Mucosa of descending colon (tissue), 3 donors: ENCODE measurements around the gene FEM1B. TPM values are rescaled to one million over a fixed set of nuclear protein-coding genes. Genes with fewer than 3 reads are reported as not detected.

Source experiments
- ATAC-seq: fragments of 200-7000 bp; cut with Tn5 transposase; one replicate; pipeline ENCODE4 v1.9.1; 2020; ENCODE audit warnings: mild to moderate bottlenecking, moderate library complexity
- DNase-seq, 3 donors: peaks; one replicate each; pipeline ENCODE4 v3.0.0-alpha.2; 2020
- H3K36me3 ChIP-seq: fragments of 200-600 bp; one replicate; pipeline ENCODE4 v1.8.0; 2021; ENCODE audit warnings: low read depth, mild to moderate bottlenecking
- H3K4me1 ChIP-seq: fragments of 200-600 bp; one replicate; pipeline ENCODE4 v1.8.0; 2021; ENCODE audit warnings: low read depth, mild to moderate bottlenecking
- H3K4me3 ChIP-seq: fragments of 200-600 bp; one replicate; pipeline ENCODE4 v1.8.0; 2021; ENCODE audit warnings: mild to moderate bottlenecking
- H3K9me3 ChIP-seq: fragments of 200-600 bp; one replicate; pipeline ENCODE4 v1.8.0; 2021; ENCODE audit warnings: mild to moderate bottlenecking
- intact Hi-C, 2 donors: fragments of 100-400 bp; cut with DNase I in 1 of 2; cut with micrococcal nuclease in 1 of 2; formaldehyde crosslinking; loops; one replicate each; pipeline versions ENCODE4 v1.11.0 to v1.11.1; 2022; cut with DNase I, micrococcal nuclease
- total RNA-seq, 3 donors: library from RNA; stranded (reverse); fragmentation: NEBNext Ultra II Directional in 2 of 3; extraction: Animal tissue kit (Norgen Biotek cat#: 25700) in 2 of 3; gene quantifications; one replicate each; pipeline versions ENCODE4 v1.2.1 to v1.2.4, GENCODE V29; 2021 to 2023
- TF ChIP-seq, protein P1 (sequence below): fragments of 200-600 bp; IDR thresholded peaks from one replicate; pipeline ENCODE4 v1.8.0; 2022; ENCODE audit warnings: antibody characterized with exemption, mild to moderate bottlenecking
- donor health status: DM: no; HTN: no; CAD: no; lungs with moderate emphysema.
- donor health status: DM: no; HTN: no; CAD: no.
- donor health status: DM: no; HTN: yes; CAD: no.

The FEM1B gene
- total RNA-seq, 3 donors from 2014 or later: 50.4 to 65.3 (median 65.3) TPM

DNA sequence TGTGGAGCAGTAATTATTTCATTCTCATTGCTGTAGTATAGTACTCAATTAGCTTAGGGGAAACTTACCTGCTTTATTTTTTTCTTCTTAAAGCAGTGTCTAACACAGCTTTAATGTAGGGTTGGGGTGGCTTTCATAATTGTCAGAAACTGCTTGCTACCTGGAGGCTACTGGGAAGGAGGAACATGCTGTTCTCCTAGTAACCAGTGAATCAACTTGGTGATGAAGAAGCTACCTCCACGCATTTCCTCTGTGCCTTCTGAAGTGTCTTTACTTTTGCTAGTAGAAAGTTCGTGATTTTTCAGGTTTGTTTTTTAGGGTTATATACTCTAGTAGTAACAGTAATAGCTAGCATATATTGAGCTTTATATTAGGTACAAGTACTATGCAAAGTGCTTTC is 11.5 kb downstream of the FEM1B start:
- H3K4me3 ChIP-seq: no peak overlapping the region
- ATAC-seq (no peak), DNase-seq (no peak)
- TF ChIP-seq, protein P1, sequence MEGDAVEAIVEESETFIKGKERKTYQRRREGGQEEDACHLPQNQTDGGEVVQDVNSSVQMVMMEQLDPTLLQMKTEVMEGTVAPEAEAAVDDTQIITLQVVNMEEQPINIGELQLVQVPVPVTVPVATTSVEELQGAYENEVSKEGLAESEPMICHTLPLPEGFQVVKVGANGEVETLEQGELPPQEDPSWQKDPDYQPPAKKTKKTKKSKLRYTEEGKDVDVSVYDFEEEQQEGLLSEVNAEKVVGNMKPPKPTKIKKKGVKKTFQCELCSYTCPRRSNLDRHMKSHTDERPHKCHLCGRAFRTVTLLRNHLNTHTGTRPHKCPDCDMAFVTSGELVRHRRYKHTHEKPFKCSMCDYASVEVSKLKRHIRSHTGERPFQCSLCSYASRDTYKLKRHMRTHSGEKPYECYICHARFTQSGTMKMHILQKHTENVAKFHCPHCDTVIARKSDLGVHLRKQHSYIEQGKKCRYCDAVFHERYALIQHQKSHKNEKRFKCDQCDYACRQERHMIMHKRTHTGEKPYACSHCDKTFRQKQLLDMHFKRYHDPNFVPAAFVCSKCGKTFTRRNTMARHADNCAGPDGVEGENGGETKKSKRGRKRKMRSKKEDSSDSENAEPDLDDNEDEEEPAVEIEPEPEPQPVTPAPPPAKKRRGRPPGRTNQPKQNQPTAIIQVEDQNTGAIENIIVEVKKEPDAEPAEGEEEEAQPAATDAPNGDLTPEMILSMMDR: no peak
- intact Hi-C loops: no loop called here
- H3K36me3 ChIP-seq: peaks cover 4% of the 10 kb centered on the region
- peaks cover 16% of the 10 kb centered on the region for H3K4me1 ChIP-seq
- H3K9me3 ChIP-seq: no peaks in the 10 kb centered on the region

DNA sequence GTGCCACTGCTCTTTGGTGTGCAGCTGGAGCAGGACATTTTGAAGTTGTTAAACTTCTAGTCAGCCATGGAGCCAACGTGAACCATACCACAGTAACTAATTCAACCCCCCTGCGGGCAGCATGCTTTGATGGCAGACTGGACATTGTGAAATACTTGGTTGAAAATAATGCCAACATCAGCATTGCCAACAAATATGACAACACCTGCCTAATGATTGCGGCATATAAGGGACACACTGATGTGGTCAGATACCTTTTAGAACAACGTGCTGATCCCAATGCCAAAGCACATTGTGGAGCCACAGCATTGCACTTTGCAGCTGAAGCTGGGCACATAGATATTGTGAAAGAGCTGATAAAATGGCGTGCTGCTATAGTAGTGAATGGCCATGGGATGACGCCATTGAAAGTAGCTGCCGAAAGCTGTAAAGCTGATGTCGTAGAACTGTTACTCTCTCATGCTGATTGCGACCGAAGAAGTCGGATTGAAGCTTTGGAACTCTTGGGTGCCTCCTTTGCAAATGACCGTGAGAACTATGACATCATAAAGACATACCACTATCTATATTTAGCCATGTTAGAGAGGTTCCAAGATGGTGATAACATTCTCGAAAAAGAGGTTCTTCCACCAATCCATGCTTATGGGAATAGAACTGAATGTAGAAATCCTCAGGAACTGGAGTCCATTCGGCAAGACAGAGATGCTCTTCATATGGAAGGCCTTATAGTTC is 12.2 kb downstream of the FEM1B start:
- intact Hi-C loops: no loop called here
- TF ChIP-seq, protein P1: no peak
- ATAC-seq: no peak
- H3K36me3 ChIP-seq: peaks cover 4% of the 10 kb centered on the region
- DNase-seq: no peak
- no peak overlapping the region for H3K4me3 ChIP-seq
- peaks cover 16% of the 10 kb centered on the region for H3K4me1 ChIP-seq
- H3K9me3 ChIP-seq: no peaks in the 10 kb centered on the region

DNA sequence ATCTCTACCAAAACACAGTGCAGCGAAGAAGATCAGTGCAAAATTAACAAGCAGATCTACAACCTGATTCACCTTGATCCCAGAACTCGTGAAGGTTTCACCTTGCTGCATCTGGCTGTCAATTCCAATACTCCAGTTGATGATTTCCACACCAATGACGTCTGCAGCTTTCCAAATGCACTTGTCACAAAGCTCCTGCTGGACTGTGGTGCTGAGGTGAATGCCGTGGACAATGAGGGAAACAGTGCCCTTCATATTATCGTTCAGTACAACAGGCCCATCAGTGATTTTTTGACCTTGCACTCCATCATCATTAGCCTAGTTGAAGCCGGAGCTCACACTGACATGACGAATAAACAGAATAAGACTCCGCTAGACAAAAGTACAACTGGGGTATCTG is 13.2 kb downstream of the FEM1B start:
- Histone ChIP-seq H3K4me1 (peaks cover 11% of the 10 kb centered on the region), H3K4me3 (no peak overlapping the region), H3K9me3 (no peaks in the 10 kb centered on the region), H3K36me3 (peaks cover 4% of the 10 kb centered on the region)
- intact Hi-C loops: no loop called here
- TF ChIP-seq, protein P1: no peak
- DNase-seq (no peak), ATAC-seq (no peak)

DNA sequence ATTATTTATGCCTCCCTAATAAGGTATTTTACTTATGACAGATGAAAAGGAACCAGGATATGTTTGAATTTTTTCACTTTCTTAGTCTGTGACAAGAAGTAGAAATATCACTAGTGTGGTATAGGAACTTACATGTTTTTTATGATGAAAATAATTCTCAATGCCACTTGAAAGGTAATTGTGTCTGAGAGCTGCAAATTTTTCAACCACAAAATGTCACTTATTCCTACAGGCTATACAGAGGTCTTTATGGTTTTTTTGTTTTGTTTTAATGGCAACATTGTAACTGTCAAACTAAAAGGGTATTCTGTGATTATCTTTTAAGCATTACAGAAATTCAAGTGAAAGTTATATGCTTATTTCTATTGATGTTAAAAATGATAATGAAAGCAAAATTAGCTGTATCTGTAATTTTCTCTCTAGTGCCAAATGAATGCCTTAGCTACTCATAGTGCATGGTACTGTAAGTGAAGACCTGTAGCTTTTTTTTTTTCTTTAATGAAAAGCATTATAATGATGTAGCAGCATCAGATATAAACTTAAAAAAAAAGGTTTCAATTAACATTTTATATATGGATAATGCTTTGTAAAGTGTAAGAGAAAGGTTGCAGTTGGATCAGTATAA is 14.7 kb downstream of the FEM1B start:
- no peak for DNase-seq
- Histone ChIP-seq H3K9me3 (no peaks in the 10 kb centered on the region), H3K4me1 (peaks cover 4% of the 10 kb centered on the region), H3K36me3 (peaks cover 4% of the 10 kb centered on the region), H3K4me3 (no peak overlapping the region)
- intact Hi-C loops: no loop called here
- no peak for ATAC-seq
- TF ChIP-seq, protein P1: no peak

DNA sequence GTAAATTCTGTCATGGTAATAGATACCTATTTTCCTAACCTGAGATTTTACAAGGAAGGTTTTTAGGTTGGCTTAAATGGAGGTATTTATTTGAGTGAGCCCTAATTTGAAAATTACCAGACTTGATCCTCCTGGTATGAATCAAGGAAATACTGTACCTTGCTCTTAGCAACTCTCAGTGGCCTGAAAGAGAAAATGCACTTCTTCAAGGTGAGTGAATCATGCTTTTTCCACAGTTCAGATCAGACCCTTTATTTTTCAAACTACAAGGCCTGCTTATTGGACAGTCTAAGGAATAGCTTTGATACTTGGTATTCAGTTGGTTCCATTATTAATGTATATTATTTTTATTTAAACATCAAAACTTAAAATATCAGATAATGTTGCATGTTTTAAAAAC is 15.4 kb downstream of the FEM1B start:
- H3K4me1 ChIP-seq: peaks cover 2% of the 10 kb centered on the region
- H3K36me3 ChIP-seq: peaks cover 4% of the 10 kb centered on the region
- H3K4me3 ChIP-seq: no peak overlapping the region
- ATAC-seq: no peak
- intact Hi-C loops: no loop called here
- no peaks in the 10 kb centered on the region for H3K9me3 ChIP-seq
- no peak for DNase-seq
- TF ChIP-seq, protein P1: no peak
